ENCODE data around the gene ASB10. TPM values are rescaled to one million over a fixed set of nuclear protein-coding genes. Genes with fewer than 3 reads are reported as not detected.

The ASB10 gene
- total RNA-seq, 1 donor from 2014 or later: not detected

DNA sequence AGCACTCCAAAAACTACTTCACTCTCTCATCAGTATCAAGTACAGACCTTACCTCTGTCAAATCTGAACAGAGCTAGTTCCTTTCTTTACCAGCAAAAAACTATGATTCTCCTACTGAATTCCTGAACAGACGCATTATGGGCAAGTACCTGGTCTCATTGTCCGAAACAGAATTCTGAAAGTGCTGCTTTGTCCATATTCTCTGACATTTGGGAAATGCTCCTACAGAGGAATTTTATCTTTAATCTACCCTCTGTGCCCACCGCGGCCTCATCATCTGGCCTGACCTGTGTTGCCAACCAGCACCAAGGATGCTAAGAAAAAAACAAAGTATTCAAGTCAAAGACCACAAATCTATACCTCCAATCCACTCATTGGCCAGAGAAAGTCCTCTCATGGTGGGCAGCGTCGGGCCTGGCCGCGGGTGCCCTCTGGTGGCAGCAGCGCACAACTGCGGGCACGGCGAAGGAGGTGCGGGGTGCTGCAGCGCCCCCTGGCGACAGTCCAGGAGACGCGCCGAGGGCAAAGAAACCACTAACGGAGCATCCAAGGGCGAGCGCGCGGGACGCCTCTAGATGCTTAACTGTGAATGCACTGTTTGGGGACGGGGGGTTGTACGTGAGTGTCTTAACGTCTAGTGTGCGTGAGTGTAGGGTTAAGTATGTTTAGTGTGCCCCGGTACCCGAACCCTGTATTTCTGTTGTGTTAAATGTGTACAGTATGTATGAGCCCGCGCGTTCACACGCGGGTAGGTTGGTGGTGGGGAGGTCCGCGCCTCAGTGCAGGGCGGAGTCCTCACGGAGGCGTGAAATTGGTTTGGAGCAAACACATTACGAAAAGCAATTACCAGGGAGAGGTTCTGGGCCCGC, 14.5 kb downstream of the ASB10 start:
- Mint-ChIP-seq H3K27ac (ENCODE audit: unreplicated experiment) (no peak overlapping the region), H3K9me3 (ENCODE audit: low read depth) (no peaks in the 10 kb centered on the region), H3K36me3 (ENCODE audit: low read depth) (no peaks in the 10 kb centered on the region), H3K4me3 (ENCODE audit: unreplicated experiment) (no peak overlapping the region), H3K27me3 (ENCODE audit: low read depth) (peaks cover 43% of the 10 kb centered on the region), H3K4me1 (ENCODE audit: low read depth) (peaks cover 5% of the 10 kb centered on the region)
- DNase-seq (ENCODE audit: low spot score): no peak
- TF ChIP-seq CTCF (IDR thresholded peaks at IDR 0.05): peak; percentile 100

DNA sequence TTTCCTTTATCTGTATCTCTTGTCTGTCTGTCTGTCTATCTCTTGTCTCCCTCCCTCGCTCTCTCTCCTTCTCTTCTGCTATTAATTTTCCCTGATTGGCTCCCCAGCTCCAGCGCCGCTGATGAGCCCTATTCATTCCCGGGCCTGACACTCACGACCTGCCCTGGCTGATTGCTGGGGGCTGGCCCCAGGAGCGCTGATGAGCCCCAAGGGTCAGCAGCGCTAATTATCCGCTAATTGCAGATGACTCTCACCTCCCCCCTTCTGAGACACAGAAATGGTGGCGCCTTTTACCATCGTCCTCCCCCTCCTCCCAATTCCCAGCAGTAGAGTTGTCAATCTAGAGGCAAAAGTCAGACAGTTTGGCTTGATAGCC, 18.3 kb downstream of the ASB10 start:
- peaks cover 37% of the 10 kb centered on the region for H3K27me3 Mint-ChIP-seq (ENCODE audit: low read depth)
- no peaks in the 10 kb centered on the region for H3K9me3 Mint-ChIP-seq (ENCODE audit: low read depth)
- no peak for TF ChIP-seq CTCF (IDR thresholded peaks at IDR 0.05)
- H3K4me1 Mint-ChIP-seq (ENCODE audit: low read depth): peaks cover 5% of the 10 kb centered on the region
- no peak overlapping the region for H3K27ac Mint-ChIP-seq (ENCODE audit: unreplicated experiment)
- H3K36me3 Mint-ChIP-seq (ENCODE audit: low read depth): no peaks in the 10 kb centered on the region
- H3K4me3 Mint-ChIP-seq (ENCODE audit: unreplicated experiment): peak overlapping the region; percentile 50
- no peak for DNase-seq (ENCODE audit: low spot score)

GRCh38 chr7:151168003-151168786, 18.9 kb downstream of the ASB10 start:
- DNase-seq (ENCODE audit: low spot score): no peak
- H3K4me3 Mint-ChIP-seq (ENCODE audit: unreplicated experiment): peak overlapping the region; percentile 50

DNA sequence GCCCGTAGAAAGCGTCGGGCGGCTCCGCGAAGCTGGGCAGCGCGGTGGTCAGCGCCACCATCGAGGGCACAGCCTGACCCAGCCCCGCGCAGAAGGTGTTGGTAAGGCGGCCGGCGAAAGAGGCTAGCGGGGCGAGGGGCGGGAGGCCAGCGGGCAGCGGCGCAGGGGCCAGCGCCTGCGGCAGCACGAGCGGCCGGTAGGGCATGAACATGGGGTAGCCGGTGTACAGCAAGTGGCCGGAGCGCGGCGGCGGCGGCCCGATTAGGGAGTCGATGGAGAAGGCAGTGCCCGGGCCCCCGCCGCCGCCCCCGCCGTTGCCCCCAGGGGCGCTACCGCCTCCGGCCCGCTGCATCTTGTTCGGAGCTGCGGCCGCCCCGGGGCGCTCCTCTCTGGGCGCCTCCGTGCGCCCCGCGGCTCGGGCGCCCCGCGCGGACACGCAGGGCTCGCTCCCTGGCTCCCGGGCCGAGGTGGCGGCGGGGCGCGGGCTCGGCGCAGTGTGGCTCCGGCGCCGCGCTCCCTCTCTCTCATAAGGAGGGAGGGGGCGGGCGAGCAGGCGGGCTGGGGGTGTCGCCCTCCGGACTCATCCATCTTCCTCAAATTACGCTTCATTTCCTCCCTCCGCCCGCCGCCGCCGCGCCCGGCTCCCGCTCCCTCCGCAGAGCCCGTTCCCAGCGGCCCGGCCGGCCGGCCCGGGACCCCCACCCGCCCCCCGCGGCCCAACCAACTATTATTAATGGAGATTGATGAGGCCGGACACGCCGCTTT, 19.7 kb downstream of the ASB10 start, which contains the start of gene GBX1:
Gene GBX1 (minus strand): TSS at position 498 of the 765 bp plus-strand sequence. CDS start 146 bp downstream, at position 352.
- Mint-ChIP-seq H3K4me1 (ENCODE audit: low read depth) (peaks cover 5% of the 10 kb centered on the region), H3K9me3 (ENCODE audit: low read depth) (no peaks in the 10 kb centered on the region), H3K36me3 (ENCODE audit: low read depth) (no peaks in the 10 kb centered on the region), H3K4me3 (ENCODE audit: unreplicated experiment) (peak within 1 kb of the TSS; percentile 50), H3K27ac (ENCODE audit: unreplicated experiment) (no peak within 1 kb of the TSS), H3K27me3 (ENCODE audit: low read depth) (peaks cover 26% of the 10 kb centered on the region)
- TF ChIP-seq CTCF (IDR thresholded peaks at IDR 0.05): peak; percentile 40
- no peak for DNase-seq (ENCODE audit: low spot score)

More at GRCh38 chr7:151168003-151168786, 18.9 kb downstream of the ASB10 start:
- Mint-ChIP-seq H3K4me1 (ENCODE audit: low read depth) (peaks cover 5% of the 10 kb centered on the region), H3K36me3 (ENCODE audit: low read depth) (no peaks in the 10 kb centered on the region), H3K27ac (ENCODE audit: unreplicated experiment) (no peak overlapping the region), H3K9me3 (ENCODE audit: low read depth) (no peaks in the 10 kb centered on the region), H3K27me3 (ENCODE audit: low read depth) (peaks cover 33% of the 10 kb centered on the region)
- TF ChIP-seq CTCF (IDR thresholded peaks at IDR 0.05): peak; percentile 81

Data from chondrocyte (in vitro differentiated cells).